Glutamatergic neuron (in vitro differentiated cells): Measurements from ENCODE around the gene ZNF618. TPM values are rescaled to one million over a fixed set of nuclear protein-coding genes. Genes with fewer than 3 reads are reported as not detected.

Experiments
- DNase-seq: peaks from one replicate; pipeline ENCODE4 v3.0.0; 2022
- H3K27ac Mint-ChIP-seq: one replicate; pipeline ENCODE4 v1.8.0; 2020; ENCODE audit warnings: mild to moderate bottlenecking, mixed read lengths, inconsistent platforms; ENCODE audit not compliant: unreplicated experiment
- H3K27me3 Mint-ChIP-seq: one replicate; pipeline ENCODE4 v1.8.0; 2020; ENCODE audit warnings: mild to moderate bottlenecking, moderate library complexity, mixed read lengths, inconsistent platforms; ENCODE audit not compliant: unreplicated experiment
- H3K36me3 Mint-ChIP-seq: one replicate; pipeline ENCODE4 v1.8.0; 2020; ENCODE audit warnings: mild to moderate bottlenecking, mixed read lengths, inconsistent platforms; ENCODE audit not compliant: unreplicated experiment
- H3K4me1 Mint-ChIP-seq: one replicate; pipeline ENCODE4 v1.8.0; 2020; ENCODE audit warnings: mild to moderate bottlenecking, low read depth, mixed read lengths, inconsistent platforms; ENCODE audit not compliant: unreplicated experiment
- H3K4me3 Mint-ChIP-seq: one replicate; pipeline ENCODE4 v1.8.0; 2020; ENCODE audit warnings: mild to moderate bottlenecking, mixed read lengths, inconsistent platforms; ENCODE audit not compliant: unreplicated experiment
- H3K9me3 Mint-ChIP-seq: one replicate; pipeline ENCODE4 v1.8.0; 2020; ENCODE audit warnings: mild to moderate bottlenecking, moderate library complexity, mixed read lengths, inconsistent platforms; ENCODE audit not compliant: unreplicated experiment
- CTCF ChIP-seq: fragments of 200-600 bp; sonication (generic); IDR thresholded peaks from one replicate; pipeline ENCODE4 v1.5.0; 2021; ENCODE audit not compliant: partially characterized antibody, unreplicated experiment
- total RNA-seq: library from RNA; stranded (reverse); fragmentation: NEBNext Ultra II Directional; extraction: Animal tissue kit (Norgen Biotek cat#: 25700); gene quantifications from one replicate; pipeline ENCODE4 v1.2.1, GENCODE V29; 2021; ENCODE audit not compliant: unreplicated experiment

ZNF618 gene
- total RNA-seq, 1 donor from 2014 or later, result 114 TPM

- no peak for TF ChIP-seq CTCF
- peak; percentile 27 for DNase-seq
- Mint-ChIP-seq H3K4me1 (peaks cover 15% of the 10 kb centered on the region), H3K9me3 (peaks cover 10% of the 10 kb centered on the region), H3K27ac (no peak overlapping the region), H3K4me3 (no peak overlapping the region), H3K27me3 (peaks cover 8% of the 10 kb centered on the region), H3K36me3 (no peaks in the 10 kb centered on the region)
These were observed 122.6 kb downstream of the ZNF618 start for GRCh38 chr9:113998525-113999255.

GRCh38 chr9:113999256-114000062 lies 123.3 kb downstream of the ZNF618 start:
- Mint-ChIP-seq H3K27ac (no peak overlapping the region), H3K4me1 (peaks cover 20% of the 10 kb centered on the region), H3K4me3 (no peak overlapping the region), H3K9me3 (peaks cover 11% of the 10 kb centered on the region), H3K27me3 (peaks cover 10% of the 10 kb centered on the region), H3K36me3 (no peaks in the 10 kb centered on the region)
- TF ChIP-seq CTCF, result no peak
- DNase-seq, result no peak

- no peak for TF ChIP-seq CTCF
- Mint-ChIP-seq H3K27ac (no peak overlapping the region), H3K36me3 (no peaks in the 10 kb centered on the region)
These were observed 124.0 kb downstream of the ZNF618 start for GRCh38 chr9:114000063-114000454.

GRCh38 chr9:114000671-114001409 lies 124.7 kb downstream of the ZNF618 start:
- TF ChIP-seq CTCF, result no peak
- H3K9me3 Mint-ChIP-seq, result peaks cover 17% of the 10 kb centered on the region
- peaks cover 25% of the 10 kb centered on the region for H3K4me1 Mint-ChIP-seq
- peaks cover 4% of the 10 kb centered on the region for H3K36me3 Mint-ChIP-seq
- H3K27ac Mint-ChIP-seq, result no peak overlapping the region
- DNase-seq, result no peak
- no peak overlapping the region for H3K4me3 Mint-ChIP-seq
- peaks cover 13% of the 10 kb centered on the region for H3K27me3 Mint-ChIP-seq

More at GRCh38 chr9:114000063-114000454, 124.0 kb downstream of the ZNF618 start:
- no peak overlapping the region for H3K4me3 Mint-ChIP-seq
- peaks cover 22% of the 10 kb centered on the region for H3K4me1 Mint-ChIP-seq
- no peak for DNase-seq
- H3K9me3 Mint-ChIP-seq, result peaks cover 11% of the 10 kb centered on the region
- peaks cover 10% of the 10 kb centered on the region for H3K27me3 Mint-ChIP-seq
